Loucy (cell line): ENCODE measurements around the gene ZBTB12.

Experiments
- H2AFZ ChIP-seq: fragments of 200-600 bp; sonication (generic); 2 replicates; pipeline ENCODE4 v1.6.0; 2016; ENCODE audit warnings: antibody characterized with exemption, mild to moderate bottlenecking, low read length, moderate library complexity
- H3F3A ChIP-seq: fragments of 200-600 bp; 2 replicates; pipeline ENCODE4 v1.6.0; 2016; ENCODE audit warnings: antibody characterized with exemption, low read depth, mild to moderate bottlenecking
- H3K27me3 ChIP-seq: fragments of 200-600 bp; sonication (generic); 2 replicates; pipeline ENCODE4 v1.6.1; 2014; ENCODE audit warnings: low read length, mild to moderate bottlenecking; ENCODE audit not compliant: insufficient read depth, poor library complexity, severe bottlenecking
- H3K36me3 ChIP-seq: fragments of 200-600 bp; sonication (generic); 2 replicates; pipeline ENCODE4 v1.6.1; 2016; ENCODE audit warnings: low read length; ENCODE audit not compliant: insufficient read depth
- H3K4me1 ChIP-seq: fragments of 200-600 bp; sonication (generic); 2 replicates; pipeline ENCODE4 v1.5.1; 2014; ENCODE audit warnings: low read length, mild to moderate bottlenecking; ENCODE audit not compliant: insufficient read depth, poor library complexity, severe bottlenecking
- H3K4me2 ChIP-seq: fragments of 200-600 bp; sonication (generic); 2 replicates; pipeline ENCODE4 v1.6.0; 2014; ENCODE audit warnings: antibody characterized with exemption, low read length, low read depth, mild to moderate bottlenecking; ENCODE audit not compliant: poor library complexity, severe bottlenecking
- H3K4me3 ChIP-seq: fragments of 200-600 bp; sonication (generic); 2 replicates; pipeline ENCODE4 v1.5.1; 2014; ENCODE audit warnings: low read length, mild to moderate bottlenecking, mixed read lengths; ENCODE audit not compliant: poor library complexity, severe bottlenecking
- H3K79me2 ChIP-seq: fragments of 200-600 bp; sonication (generic); 2 replicates; pipeline ENCODE4 v1.6.1; 2014; ENCODE audit warnings: low read length; ENCODE audit not compliant: insufficient read depth
- H3K9ac ChIP-seq: fragments of 200-600 bp; sonication (generic); 2 replicates; pipeline ENCODE4 v1.6.0; 2014; ENCODE audit warnings: mild to moderate bottlenecking, low read depth, low read length, moderate library complexity; ENCODE audit not compliant: poor library complexity, severe bottlenecking
- H3K9me2 ChIP-seq: fragments of 200-600 bp; sonication (generic); replicated peaks from 2 replicates; pipeline ENCODE4 v1.6.1; 2016; ENCODE audit warnings: low read depth, low read length, mixed read lengths
- H3K9me3 ChIP-seq: fragments of 200-600 bp; sonication (generic); 2 replicates; pipeline ENCODE4 v1.6.1; 2014; ENCODE audit warnings: mild to moderate bottlenecking, antibody characterized with exemption, low read length, low read depth; ENCODE audit not compliant: insufficient read depth
- H4K20me1 ChIP-seq: fragments of 200-600 bp; sonication (generic); 2 replicates; pipeline ENCODE4 v1.6.0; 2014; ENCODE audit warnings: antibody characterized with exemption, low read length, mild to moderate bottlenecking; ENCODE audit not compliant: insufficient read depth, poor library complexity, severe bottlenecking
- CTCF ChIP-seq: fragments of 200-600 bp; sonication (generic); conservative IDR thresholded peaks from 2 replicates; pipeline ENCODE4 v1.5.1; 2014; ENCODE audit warnings: mild to moderate bottlenecking, antibody characterized with exemption, low read length
- EZH2phosphoT487 ChIP-seq: fragments of 200-600 bp; IDR thresholded peaks from 2 replicates; pipeline ENCODE4 v1.6.1; 2018; ENCODE audit warnings: antibody characterized with exemption, mild to moderate bottlenecking, moderate library complexity, borderline replicate concordance

The ZBTB12 gene

GRCh38 chr6:31918069-31918720, 16.3 kb upstream of the ZBTB12 start:
- TF ChIP-seq CTCF, result no peak
- TF ChIP-seq EZH2phosphoT487, result no peak
- Histone ChIP-seq H3K36me3 (no peaks in the 10 kb centered on the region), H3K79me2 (no peaks in the 10 kb centered on the region), H3K27me3 (no peaks in the 10 kb centered on the region), H3K4me1 (no peaks in the 10 kb centered on the region), H3K9ac (no peak overlapping the region), H3K4me2 (no peak overlapping the region), H3K9me2 (no peaks in the 10 kb centered on the region), H2AFZ (no peak overlapping the region), H3F3A (no peaks in the 10 kb centered on the region), H4K20me1 (no peaks in the 10 kb centered on the region), H3K9me3 (no peaks in the 10 kb centered on the region), H3K4me3 (no peak overlapping the region)

GRCh38 chr6:31915756-31916155, 13.9 kb upstream of the ZBTB12 start:
- Histone ChIP-seq H3K4me2 (no peak overlapping the region), H3K9ac (no peak overlapping the region), H3K36me3 (no peaks in the 10 kb centered on the region), H3K9me3 (no peaks in the 10 kb centered on the region), H3K4me3 (no peak overlapping the region), H3K4me1 (no peaks in the 10 kb centered on the region), H3F3A (no peaks in the 10 kb centered on the region), H3K27me3 (no peaks in the 10 kb centered on the region), H3K79me2 (no peaks in the 10 kb centered on the region), H2AFZ (no peak overlapping the region), H3K9me2 (no peaks in the 10 kb centered on the region), H4K20me1 (no peaks in the 10 kb centered on the region)
- no peak for TF ChIP-seq EZH2phosphoT487
- no peak for TF ChIP-seq CTCF

- TF ChIP-seq CTCF, result no peak; the same call in 1 of the 2 replicates
- TF ChIP-seq EZH2phosphoT487, result no peak
- Histone ChIP-seq H3K4me2 (no peak overlapping the region), H3K9ac (no peak overlapping the region), H4K20me1 (no peaks in the 10 kb centered on the region), H3K9me2 (no peaks in the 10 kb centered on the region), H3F3A (no peaks in the 10 kb centered on the region), H2AFZ (no peak overlapping the region), H3K9me3 (no peaks in the 10 kb centered on the region), H3K36me3 (no peaks in the 10 kb centered on the region), H3K4me1 (no peaks in the 10 kb centered on the region), H3K79me2 (no peaks in the 10 kb centered on the region), H3K4me3 (no peak overlapping the region), H3K27me3 (no peaks in the 10 kb centered on the region)
These were observed 13.5 kb upstream of the ZBTB12 start for GRCh38 chr6:31915351-31915750.
